ENCODE results near the gene FOXL3.

- TF ChIP-seq CTCF (IDR thresholded peaks at IDR 0.05) (no peak), POLR2A (IDR thresholded peaks at IDR 0.05) (no peak), EP300 (IDR thresholded peaks at IDR 0.05) (no peak)
These were observed 28.4 kb upstream of the FOXL3 start for GRCh38 chr7:261341-262250.
